WI38 (cell line): ENCODE results near the gene CRTAP.
"Not testable (repeated sequence)": the region's sequence is repeated elsewhere in the genome, so short reads cannot be mapped to it uniquely, and the experiment has no call there.

ENCODE experiments used
- H3K4me3 ChIP-seq: 2 replicates; pipeline ENCODE4 v1.5.1; 2011; ENCODE audit warnings: low read depth, mild to moderate bottlenecking, control low read depth, low read length
- TF ChIP-seq, protein P1 (sequence below): IDR thresholded peaks from 2 replicates; pipeline ENCODE4 v1.5.1; 2012; ENCODE audit warnings: low read depth, mild to moderate bottlenecking, control low read depth, low read length

The CRTAP gene

DNA sequence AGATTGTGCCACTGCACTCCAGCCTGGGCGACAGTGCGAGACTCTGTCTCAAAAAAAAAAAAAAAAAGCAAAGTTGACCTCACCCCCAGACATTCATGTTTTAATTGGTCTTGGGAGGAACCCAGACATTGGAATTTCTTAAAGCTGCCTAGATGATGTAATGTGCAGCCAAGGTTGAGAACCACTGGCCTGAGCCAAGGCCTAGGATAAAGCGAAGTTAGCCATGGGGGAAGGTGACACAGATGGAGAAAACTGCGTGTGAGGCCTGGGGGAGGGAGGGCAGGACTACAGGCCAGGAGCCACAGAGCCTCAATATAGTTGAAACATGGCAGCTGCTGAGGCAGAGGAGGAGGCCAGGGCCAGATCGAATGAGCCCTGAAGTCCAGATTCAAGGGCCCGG is 37.8 kb upstream of the CRTAP start:
- no peak overlapping the region for H3K4me3 ChIP-seq
- TF ChIP-seq, protein P1, sequence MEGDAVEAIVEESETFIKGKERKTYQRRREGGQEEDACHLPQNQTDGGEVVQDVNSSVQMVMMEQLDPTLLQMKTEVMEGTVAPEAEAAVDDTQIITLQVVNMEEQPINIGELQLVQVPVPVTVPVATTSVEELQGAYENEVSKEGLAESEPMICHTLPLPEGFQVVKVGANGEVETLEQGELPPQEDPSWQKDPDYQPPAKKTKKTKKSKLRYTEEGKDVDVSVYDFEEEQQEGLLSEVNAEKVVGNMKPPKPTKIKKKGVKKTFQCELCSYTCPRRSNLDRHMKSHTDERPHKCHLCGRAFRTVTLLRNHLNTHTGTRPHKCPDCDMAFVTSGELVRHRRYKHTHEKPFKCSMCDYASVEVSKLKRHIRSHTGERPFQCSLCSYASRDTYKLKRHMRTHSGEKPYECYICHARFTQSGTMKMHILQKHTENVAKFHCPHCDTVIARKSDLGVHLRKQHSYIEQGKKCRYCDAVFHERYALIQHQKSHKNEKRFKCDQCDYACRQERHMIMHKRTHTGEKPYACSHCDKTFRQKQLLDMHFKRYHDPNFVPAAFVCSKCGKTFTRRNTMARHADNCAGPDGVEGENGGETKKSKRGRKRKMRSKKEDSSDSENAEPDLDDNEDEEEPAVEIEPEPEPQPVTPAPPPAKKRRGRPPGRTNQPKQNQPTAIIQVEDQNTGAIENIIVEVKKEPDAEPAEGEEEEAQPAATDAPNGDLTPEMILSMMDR = no peak

- H3K4me3 ChIP-seq = no peak overlapping the region
- TF ChIP-seq, protein P1 = no peak
These were observed 36.9 kb upstream of the CRTAP start for GRCh38 chr3:33076952-33077351.

DNA sequence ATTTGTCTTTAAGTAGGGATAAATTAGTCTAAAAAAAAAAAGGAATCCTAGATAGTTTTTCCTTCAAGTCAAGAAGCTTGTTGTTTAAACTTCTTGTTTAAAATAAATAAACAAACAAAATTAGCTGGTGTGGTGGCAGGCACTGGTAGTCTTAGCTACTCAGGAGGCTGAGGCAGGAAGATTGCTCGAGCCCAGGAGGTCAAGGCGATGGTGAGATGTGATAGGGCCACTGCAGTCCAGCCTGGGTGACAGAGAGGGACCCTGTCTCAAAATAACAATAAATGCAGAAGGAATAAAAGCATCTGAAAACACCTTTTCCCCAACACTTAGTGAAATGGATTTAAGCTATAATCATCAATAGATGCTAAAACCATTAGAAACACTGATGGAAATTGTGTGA is 35.8 kb upstream of the CRTAP start:
- H3K4me3 ChIP-seq = no peak overlapping the region
- TF ChIP-seq, protein P1 = no peak

- not testable (repeated sequence) for H3K4me3 ChIP-seq
These were observed 34.0 kb upstream of the CRTAP start for GRCh38 chr3:33079813-33080212.

DNA sequence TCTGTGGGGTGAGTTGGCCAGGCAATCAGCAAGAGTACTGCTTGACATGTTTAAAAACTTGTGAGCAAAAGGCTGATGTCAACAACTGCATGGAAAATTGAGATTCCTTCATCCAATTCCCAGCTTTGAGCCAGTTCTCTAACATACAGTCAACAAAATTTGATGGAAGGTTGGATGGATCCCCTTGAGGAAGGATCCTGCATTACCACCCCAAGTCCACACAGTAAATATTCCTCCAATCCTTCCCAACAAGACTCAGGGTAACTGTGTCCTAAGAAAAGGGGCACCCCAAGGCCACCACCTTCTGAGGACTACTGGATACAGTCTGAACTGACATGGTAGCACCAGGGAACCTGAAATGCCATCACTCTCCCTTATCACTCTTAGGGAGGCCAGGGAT is 32.0 kb upstream of the CRTAP start:
- H3K4me3 ChIP-seq = no peak overlapping the region
- TF ChIP-seq, protein P1 = no peak

GRCh38 chr3:33083958-33084357 is 29.9 kb upstream of the CRTAP start:
- TF ChIP-seq, protein P1 = no peak

GRCh38 chr3:33088691-33089090 is 25.1 kb upstream of the CRTAP start:
- TF ChIP-seq, protein P1 = no peak

More at GRCh38 chr3:33083958-33084357, 29.9 kb upstream of the CRTAP start:
- H3K4me3 ChIP-seq = no peak overlapping the region

GRCh38 chr3:33089515-33089914 is 24.3 kb upstream of the CRTAP start:
- H3K4me3 ChIP-seq = no peak overlapping the region
- TF ChIP-seq, protein P1 = no peak

More at GRCh38 chr3:33088691-33089090, 25.1 kb upstream of the CRTAP start:
- no peak overlapping the region for H3K4me3 ChIP-seq
